Adipose tissue (tissue), 3 donors: Measurements from ENCODE around the gene NFATC2. TPM values are rescaled to one million over a fixed set of nuclear protein-coding genes. Genes with fewer than 3 reads are reported as not detected.

ENCODE experiments used
- H3K27ac ChIP-seq: one replicate; pipeline ENCODE4 v1.5.1; 2013; ENCODE audit warnings: low read depth, low read length
- WGBS, 3 donors: extraction: QIAGEN DNeasy Blood & Tissue Kit; methylation state at CpG; one replicate each; pipeline ENCODE4 v1.1.7; 2013; 5-methylcytosine and 5-hydroxymethylcytosine counted together
- polyA plus RNA-seq, 3 donors: library from polyadenylated mRNA; stranded (reverse); fragments of 200-250 nt; gene quantifications; one replicate each; pipeline ENCODE4 v1.2.3, GENCODE V29; 2013
- donor health status: healthy with polysubstance abuse.
- donor health status: Bipolar disorder and iron deficiency.
- donor health status: healthy.

The NFATC2 gene
- polyA plus RNA-seq, 3 donors: 1.0 to 6.8 (median 2.2) TPM

DNA sequence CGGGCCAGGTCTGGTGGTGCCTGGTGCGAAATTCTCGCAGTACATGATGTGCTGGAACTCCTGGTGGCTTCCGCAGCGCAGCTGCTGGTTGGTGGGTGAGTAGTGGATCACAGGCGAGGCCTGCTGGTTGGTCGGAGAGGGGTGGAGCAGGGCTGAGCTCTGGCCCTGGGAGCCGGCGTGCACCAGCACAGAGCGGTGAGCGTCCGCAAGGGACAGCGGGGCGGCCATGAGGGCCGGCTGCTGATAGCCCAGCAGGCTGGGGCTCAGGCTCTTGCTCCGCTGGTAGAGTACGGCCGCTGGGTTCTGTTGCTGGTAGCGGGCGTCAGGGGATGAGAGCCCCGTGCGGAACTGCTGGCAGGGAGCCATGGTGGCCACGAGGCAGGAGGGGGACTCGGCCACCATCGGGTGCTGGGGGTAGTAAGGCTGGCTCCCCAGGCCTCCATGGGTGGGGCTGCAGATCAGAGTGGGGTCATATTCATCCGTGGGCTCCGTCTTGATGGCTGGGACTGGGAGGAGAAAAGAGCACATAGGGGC lies 110.2 kb downstream of the NFATC2 start:
- no peak overlapping the region for H3K27ac ChIP-seq
- 93 to 97% (median 93%) methylated on average over 24 to 27 of the region's 27 CpGs for WGBS, 3 donors

DNA sequence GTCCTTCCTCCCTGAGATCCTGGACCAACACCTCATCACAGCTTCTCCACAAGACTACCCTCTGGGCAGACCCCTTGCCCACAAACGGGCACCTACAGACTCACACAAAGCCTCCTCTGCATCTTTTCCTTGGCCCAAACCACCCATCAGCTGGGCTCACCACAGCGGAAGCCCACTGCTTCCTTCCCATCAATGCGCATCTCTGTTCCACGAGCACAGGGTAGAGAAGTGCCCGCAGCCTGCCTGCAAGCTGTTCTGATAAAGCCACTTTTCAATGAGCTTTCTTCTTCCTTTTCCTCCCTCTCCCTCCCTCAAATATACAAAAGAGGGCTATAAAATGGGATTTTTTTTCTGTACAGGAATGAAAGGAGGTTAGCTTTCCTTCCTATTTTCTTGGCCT lies 111.2 kb downstream of the NFATC2 start:
- no peak overlapping the region for H3K27ac ChIP-seq
- WGBS, 3 donors: 47 to 69% (median 53%) methylated on average over 5 of the region's 5 CpGs

DNA sequence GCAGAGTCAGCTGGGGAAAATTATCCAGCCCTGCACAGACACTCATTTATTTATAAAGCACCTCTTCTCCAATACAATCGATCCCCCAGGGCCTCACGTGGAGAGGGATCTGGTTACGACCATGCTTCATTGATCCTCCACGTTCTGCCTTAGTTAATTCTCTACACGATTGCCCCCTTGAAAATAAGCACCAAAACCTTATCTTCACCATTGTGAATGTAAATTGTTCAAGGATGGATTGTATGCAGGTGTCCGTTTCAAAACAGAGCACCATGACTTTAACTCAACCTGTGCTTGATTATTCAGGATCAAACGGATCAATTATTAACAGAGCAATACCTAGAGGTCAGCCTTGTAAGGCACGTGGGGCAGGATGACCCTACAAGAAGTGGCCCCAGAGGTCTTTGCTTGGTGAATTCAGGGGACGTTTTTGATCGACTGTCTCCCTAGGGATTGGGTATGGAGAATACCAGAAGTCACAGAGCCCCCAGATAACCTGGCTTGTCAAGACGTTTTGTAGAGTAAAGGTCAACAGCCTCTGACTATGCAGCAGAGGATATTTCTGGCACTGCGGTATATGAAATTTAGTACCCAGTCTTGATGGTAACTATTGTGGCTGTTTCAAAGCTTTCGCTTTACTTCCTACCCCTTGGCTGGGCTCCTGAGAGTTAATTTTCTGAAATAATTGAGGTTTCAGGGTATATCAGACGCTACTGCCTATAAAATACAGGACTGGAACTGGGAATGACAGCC lies 112.1 kb downstream of the NFATC2 start:
- 56 to 90% (median 89%) methylated on average over 14 of the region's 14 CpGs for WGBS, 3 donors
- H3K27ac ChIP-seq: no peak overlapping the region

DNA sequence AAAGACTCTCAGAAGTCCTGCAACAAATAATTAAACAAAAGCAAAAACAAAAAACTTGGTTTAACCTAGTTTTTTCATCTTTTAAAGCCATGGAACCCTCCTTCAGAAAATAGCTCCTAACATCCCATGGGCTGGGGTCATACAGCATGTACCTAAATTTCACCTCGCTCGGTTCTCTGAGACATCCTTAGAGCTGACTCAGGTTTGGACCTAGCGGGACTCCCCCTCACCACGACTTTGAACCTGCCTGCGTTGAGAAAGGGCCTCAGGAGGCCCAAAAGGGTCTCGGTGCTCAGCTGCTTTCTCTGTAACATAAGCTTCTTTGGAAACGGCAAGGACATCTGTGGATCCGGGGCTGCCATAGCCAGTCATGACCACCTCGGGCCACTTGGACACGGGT lies 112.8 kb downstream of the NFATC2 start:
- no peak overlapping the region for H3K27ac ChIP-seq
- WGBS, 3 donors: 85 to 91% (median 87%) methylated on average over 10 of the region's 10 CpGs

DNA sequence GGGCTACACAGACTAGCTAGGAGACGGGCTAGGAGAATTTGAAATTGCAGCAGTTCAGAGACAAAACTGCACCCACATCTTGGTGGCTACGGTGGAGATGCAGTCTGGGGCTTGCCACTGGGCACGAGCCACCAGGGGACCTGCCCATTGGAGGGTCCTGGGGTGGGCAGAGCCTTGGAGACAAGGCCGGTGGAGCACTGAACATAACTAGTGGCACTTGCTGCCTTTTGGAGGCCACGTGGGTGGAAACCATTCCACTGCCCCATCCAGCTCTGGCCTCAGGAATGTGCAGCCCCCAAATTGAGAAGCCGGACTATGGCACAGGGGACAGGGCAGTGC lies 113.4 kb downstream of the NFATC2 start:
- H3K27ac ChIP-seq: no peak overlapping the region
- 93 to 98% (median 96%) methylated on average over 6 of the region's 6 CpGs for WGBS, 3 donors

DNA sequence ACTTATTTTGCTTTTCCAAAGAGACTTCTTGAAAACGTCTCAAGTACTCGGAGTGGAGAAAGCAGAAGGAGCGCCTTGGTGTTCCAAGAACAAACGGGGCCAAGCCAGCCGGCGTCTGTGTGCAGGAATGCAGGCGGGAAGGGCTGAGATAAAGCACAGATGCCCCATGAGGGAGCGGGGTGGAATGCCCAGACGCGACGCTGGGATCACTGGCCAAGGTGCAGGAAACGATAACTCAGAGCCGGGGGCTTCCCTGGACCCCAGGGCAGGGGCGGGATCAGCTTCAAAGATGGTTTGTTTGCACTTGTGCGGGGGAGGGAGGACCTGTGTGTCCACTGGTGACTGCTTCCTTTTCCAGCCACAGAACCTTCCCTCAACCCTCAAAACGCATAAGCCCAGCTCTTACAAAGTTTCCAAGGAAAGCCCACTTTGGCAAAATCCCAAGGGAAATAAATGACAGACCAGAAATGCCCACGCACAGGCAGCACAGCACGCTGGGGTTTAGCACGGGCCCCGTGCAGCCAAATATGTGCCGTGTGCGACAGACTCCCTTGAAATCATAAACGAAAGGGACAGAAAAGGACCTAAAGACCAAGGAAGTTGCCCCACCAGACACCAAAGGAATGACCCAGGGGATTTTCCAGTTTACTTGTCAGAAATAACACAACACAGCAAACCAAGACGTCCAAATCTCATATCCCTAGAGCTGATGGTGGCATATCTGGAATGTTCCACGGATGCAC lies 113.9 kb downstream of the NFATC2 start:
- no peak overlapping the region for H3K27ac ChIP-seq
- 38 to 60% (median 57%) methylated on average over 25 of the region's 25 CpGs for WGBS, 3 donors

DNA sequence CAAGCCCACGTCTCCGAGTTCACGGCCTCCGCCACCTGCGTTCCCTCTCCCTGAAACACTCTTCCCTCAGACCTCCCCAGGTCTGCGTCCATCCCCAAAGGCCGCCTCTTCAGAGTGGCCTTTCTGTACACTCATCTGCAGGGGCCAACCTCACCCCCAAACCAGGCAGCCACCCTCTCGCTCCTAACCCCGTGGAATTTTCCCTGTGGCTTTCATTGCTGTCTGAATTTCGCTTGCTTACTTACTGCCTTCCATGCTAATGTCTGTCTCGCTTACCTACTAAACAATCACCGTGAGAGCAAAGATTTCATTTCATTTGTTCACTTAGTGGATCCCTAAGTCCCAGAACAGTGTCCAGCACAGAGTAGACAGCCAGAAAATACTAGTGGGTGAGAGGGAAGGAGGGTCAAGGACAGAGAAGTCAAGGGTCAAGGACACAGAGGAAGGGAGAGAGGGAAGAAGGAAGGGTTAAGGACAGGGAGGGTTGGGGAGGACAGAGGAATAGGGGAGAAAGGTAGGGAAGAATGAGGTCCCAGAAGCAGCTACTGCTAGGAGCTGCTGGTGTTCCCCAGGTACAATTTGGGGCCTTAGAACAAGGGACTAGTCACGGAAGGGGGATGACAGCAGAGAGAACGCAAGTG lies 114.7 kb downstream of the NFATC2 start:
- no peak overlapping the region for H3K27ac ChIP-seq
- 88 to 94% (median 89%) methylated on average over 14 of the region's 14 CpGs for WGBS, 3 donors

DNA sequence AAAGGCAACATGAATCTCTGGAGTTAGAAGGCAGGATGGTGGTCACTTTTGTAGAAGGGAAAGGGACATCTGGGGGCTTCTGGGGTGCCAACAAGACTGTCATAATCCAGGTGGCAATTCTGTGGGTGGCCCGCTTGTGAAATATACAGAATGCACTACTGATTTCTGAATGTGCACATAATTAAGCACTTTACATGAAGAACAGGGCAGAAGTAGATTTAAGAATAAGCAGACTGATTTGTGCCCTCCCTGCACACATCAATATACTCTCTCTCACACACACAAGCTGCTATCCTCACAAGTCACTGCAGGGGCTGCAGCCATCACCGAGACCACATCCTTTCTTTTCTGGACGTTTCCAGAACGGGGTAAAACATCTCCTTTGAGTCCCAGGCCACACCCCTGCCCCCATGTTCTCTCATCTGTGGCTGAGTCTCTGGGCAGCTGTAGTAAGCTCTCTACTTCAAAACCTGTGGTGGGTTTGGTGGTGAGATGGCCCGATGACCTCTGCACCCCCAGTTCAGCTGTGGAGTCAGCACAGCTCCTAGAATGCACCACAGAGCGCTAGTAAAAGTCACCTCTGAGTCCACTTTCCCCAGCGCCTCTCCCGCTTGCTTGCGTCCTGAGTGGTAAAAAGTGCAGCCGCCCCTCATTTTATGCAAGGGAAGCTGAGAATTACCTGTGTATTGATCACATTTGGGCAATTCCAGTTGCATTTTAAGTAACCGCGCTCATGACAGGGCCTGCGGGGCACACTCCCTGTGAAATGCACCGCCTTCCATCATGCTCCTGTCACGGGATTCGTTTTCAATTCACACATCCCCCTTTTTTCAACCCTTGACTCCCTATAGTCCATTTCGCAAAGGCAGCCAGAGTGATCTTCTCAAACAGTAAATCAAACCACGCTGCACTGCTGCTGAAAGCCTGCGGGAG lies 115.5 kb downstream of the NFATC2 start:
- 92 to 95% (median 93%) methylated on average over 19 of the region's 19 CpGs for WGBS, 3 donors
- H3K27ac ChIP-seq: no peak overlapping the region

DNA sequence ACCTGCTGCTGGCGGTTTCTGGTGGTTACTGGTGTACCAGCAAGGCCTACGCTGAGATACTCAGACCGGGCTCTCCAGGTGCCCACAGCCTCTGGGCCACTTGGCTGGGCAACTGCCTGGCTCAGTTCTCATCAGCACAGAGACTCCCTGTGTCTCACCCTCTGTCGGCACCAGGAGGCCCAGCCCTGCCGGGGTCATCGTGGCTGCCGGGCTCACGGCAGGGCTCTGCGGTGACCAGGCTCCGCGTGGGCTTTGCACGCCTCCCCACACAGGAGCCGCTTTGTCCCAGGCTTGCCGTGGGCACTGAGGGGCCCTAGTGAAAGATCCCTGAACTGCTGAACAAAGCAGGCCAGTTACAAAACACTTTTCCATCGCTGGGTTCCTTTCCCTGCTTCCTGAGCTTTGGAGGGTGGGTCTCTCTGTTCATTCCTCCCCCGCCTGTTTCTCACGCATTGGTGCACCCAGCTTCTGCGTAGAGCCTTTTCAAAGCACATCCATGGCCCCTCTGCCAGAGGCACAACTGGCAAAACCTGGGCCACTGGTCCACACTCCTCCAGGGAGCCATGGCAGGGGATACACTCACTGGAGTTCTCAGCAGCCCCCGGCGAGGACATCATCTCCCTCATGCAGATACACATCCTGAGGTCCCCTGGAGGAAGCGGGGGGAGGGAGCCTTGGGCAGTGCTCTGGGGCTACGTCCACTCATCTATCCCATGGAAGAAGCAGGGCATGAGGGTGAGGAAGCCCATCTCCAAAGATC lies 117.0 kb downstream of the NFATC2 start:
- 87 to 94% (median 88%) methylated on average over 20 to 22 of the region's 22 CpGs for WGBS, 3 donors
- H3K27ac ChIP-seq: no peak overlapping the region

DNA sequence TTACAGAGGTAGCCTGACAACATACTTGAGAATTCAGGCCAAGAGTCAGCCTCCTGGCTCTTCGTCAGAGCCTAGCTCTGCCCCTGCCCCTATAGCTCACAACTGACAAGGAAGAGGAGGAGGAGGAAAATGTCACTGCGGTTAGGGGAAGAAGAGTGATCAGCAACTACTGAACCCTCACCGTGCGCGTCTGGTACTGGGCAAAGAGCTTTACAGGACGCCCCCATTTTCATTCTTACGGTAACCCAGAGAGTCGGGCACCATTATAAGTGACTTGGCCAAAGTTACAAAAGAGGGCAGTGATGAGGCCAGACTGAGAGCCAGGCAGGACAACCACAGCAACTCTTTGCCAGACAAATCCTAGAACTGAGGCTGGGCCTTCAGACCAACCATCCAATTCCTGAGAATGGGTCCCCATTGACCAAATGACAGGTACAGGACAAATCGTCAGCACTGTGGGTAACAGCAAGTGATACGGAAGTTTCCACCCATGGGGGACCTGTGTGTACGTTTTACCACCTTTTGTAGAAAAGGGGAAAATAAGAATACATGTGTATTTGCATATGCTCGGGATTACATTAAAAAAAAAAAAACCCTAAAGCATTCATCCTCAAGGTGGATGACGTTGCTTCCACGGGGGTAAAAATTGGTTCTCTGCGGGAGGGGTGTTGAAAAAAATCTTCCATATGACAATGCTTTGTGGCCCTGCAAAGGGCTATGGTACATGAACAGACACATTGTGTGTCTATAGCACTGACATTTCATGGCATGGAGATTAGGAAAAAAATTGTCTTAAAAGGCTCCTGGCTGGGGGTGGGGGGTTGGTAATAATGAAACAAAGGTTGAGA lies 118.0 kb downstream of the NFATC2 start:
- 84 to 88% (median 86%) methylated on average over 15 of the region's 15 CpGs for WGBS, 3 donors
- no peak overlapping the region for H3K27ac ChIP-seq

DNA sequence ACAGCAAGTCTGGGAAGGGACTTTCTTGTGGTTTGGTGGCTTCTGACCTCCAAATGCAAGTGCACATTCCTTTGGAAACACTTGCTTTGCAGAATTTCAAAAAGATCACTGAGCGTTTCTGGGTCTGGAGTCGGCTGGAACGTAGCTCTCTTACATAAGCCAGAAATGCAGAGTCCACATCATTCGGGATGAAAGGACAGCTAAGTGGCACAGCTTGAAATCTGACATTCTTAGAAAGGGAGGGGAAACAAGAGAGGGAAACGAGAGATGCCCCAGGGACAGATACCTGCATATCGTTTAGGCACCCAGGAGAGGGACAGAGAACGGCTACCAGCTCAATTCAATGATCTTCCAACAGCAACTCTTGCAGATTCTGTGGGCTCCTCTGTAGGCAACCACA lies 118.7 kb downstream of the NFATC2 start:
- 82 to 87% (median 86%) methylated on average over 7 of the region's 7 CpGs for WGBS, 3 donors

DNA sequence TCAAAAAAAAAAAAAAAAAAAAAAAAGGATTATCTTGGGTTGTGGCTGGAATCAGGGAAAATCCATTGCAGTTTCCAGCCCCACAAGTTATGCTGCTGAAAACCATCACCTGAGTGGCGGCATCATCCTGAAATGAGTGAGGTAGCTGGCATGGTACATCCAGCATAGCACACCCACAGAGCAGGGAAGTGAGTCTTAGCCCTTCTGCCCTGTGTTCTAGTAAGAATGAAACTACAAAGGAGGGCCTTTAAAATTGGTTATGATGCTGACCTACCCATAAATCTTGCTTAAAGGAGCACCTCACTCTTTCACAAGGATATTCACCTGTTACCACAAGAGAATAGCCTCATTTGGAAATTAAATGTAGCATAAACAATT lies 119.2 kb downstream of the NFATC2 start:
- no peak overlapping the region for H3K27ac ChIP-seq
- WGBS, 3 donors: 86 to 100% (median 92%) methylated on average over 1 of the region's 1 CpG

More for the DNA sequence above, 118.7 kb downstream of the NFATC2 start:
- no peak overlapping the region for H3K27ac ChIP-seq

DNA sequence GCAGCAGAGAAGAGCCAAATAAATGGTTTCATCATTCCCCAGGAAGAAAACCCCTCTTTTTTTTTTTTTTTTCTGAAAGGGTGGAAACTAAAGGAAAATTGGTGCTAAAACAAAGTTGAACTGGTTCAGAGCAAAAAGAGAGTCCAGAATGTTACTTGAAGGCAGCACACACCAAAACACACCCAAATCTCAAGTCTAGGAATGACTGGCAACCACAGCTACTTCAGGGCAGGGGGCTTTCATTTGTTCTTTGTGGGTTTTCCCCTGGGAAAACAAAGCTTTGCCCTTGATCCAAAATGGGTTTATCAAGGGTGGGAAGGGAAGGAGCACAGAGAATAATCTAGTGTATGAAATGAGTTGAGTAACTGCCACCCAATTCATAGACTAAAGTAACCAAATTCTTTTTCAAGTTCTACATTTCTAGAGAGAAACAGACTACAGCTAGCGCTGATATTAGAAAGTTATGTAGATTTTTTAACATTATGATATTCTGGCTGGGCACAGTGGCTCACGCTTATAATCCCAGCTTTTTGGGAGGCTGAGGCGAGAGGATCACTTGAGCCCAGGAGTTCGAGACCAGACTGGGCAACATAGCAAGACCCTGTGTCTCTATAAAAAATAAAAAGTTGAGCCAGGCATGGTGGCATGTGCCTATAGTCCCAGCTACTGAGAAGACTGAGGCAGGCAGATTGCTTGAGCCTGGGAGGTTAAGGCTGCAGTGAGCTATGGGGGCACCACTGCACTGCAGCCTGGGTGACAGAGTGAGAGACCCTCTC lies 119.8 kb downstream of the NFATC2 start:
- 96 to 98% (median 96%) methylated on average over 4 of the region's 4 CpGs for WGBS, 3 donors
- no peak overlapping the region for H3K27ac ChIP-seq

DNA sequence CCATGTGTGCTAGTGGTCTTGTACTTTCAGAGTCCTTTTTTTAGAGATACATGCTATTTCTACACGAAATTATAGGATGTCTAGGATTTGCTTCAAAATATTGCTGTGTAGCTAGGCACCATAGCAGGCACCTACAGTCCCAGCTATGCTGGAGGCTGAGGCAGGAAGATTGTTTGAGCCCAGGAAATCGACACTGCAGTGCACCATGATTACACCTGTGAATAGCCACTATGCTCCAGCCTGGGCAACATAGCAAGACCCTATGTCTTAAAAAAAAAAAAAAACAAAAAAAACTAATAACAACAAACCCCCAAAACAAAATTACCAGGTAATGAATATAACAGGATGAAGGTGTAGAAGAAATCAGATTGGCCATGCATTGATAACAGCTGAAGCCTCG lies 121.7 kb downstream of the NFATC2 start:
- whole genome bisulfite sequencing, 3 donors: 88 to 94% (median 92%) methylated on average over 3 of the region's 3 CpGs
- no peak overlapping the region for H3K27ac ChIP-seq

DNA sequence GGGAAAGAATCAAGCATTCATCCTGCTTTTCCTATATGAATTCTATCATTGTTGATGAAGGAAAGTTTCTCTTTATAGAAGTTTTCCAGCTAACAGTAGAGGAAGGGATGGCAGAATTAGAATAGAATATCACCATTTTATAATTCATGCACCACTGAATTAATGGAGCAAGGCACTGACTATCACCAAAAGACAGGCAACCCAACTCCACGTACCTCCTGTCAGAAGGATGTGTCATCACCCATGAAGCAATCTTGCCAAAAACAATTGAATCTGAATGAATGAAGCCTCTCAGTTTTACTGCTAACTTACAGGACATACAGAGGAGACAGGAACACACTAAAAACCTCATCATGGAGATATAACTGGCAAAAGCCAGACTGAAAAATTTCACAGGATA lies 122.4 kb downstream of the NFATC2 start:
- 41 to 86% (median 43%) methylated on average over 1 of the region's 1 CpG for WGBS, 3 donors
- no peak overlapping the region for H3K27ac ChIP-seq

DNA sequence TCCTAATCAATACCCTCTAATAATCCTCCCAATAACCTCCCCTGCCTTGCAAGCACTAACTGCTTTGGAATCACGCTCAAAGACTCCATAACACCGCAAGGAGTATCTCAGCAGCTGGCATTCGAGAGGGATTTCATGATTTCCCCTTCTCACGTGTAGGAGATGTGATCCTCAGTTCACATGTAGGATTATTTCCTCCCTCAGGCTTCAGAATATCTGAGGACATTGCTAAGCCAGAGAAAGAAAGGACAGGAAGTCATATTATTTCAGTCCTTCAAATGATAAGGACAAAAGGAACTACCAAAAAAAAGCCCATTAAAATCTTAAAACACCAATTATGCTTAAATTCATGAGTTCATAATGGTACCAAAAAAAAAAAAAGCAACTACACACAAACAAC lies 122.9 kb downstream of the NFATC2 start:
- no peak overlapping the region for H3K27ac ChIP-seq
- 73 to 93% (median 84%) methylated on average over 4 of the region's 4 CpGs for WGBS, 3 donors
